ENCODE data around the gene CPLANE1. TPM values are rescaled to one million over a fixed set of nuclear protein-coding genes. Genes with fewer than 3 reads are reported as not detected.
A peak's percentile ranks its signal among the peaks of the same experiment; 100 is the strongest.
"Not testable (repeated sequence)": the region's sequence is repeated elsewhere in the genome, so short reads cannot be mapped to it uniquely, and the experiment has no call there.

CPLANE1 gene
- total RNA-seq, 2 experiments from 2014 or later = 7.0 to 10.3 TPM

DNA sequence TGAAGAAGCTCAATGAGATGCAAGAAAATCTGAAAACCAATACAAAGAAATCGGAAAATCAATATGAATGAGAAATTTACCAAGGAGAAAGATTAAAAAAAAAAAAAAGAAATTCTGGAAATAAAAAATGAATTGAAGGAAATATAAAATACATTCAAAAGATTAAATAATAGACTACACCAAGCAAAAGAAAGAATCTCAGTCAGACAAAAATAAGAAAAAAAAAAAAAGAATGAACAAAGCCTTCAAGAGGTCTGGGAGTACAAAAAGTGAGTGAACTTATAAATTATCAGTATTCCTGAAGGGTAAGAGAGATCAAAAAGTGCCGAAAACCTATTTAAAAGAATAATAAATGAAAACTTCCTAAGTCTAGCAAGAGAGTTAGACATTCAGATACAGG is 14.9 kb downstream of the CPLANE1 start:
- peaks cover 49% of the 10 kb centered on the region for H3K36me3 Mint-ChIP-seq
- ATAC-seq (ENCODE audit: low read depth) (no peak), DNase-seq (no peak)
- no peaks in the 10 kb centered on the region for H3K27me3 Mint-ChIP-seq
- POLR2A ChIA-PET = no interaction called here
- no peak overlapping the region for H3K27ac Mint-ChIP-seq
- H3K4me3 Mint-ChIP-seq = no peak overlapping the region
- peaks cover 10% of the 10 kb centered on the region for H3K9me3 Mint-ChIP-seq
- no peaks in the 10 kb centered on the region for H3K4me1 Mint-ChIP-seq

DNA sequence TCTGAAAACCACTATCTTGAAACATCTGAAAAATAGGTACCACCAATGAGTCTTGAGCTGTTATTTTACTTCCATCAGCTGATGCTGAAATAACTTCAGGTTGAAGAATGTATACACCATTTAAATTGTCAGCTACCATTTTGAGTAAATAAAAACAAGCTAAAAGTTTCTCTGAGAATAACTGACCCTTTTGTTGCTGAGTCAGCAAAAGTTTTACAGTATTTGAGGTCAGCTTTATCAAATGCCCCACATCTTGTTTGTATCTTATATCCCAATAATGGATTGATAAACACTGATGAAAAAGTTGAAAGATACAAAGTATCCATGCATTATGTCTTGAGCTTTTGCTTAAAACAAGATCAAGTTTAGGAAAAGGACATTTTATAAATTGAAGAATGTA is 22.8 kb downstream of the CPLANE1 start:
- peaks cover 22% of the 10 kb centered on the region for H3K36me3 Mint-ChIP-seq
- ATAC-seq (ENCODE audit: low read depth) (no peak), DNase-seq (no peak)
- no peak overlapping the region for H3K4me3 Mint-ChIP-seq
- no peaks in the 10 kb centered on the region for H3K4me1 Mint-ChIP-seq
- H3K27ac Mint-ChIP-seq = no peak overlapping the region
- no peaks in the 10 kb centered on the region for H3K9me3 Mint-ChIP-seq
- no peaks in the 10 kb centered on the region for H3K27me3 Mint-ChIP-seq
- POLR2A ChIA-PET = interaction anchor here (1.2 kb wide), 1 partner anchor 12 kb away, joined by 3 read pairs; no protein-coding TSS in a partner anchor

DNA sequence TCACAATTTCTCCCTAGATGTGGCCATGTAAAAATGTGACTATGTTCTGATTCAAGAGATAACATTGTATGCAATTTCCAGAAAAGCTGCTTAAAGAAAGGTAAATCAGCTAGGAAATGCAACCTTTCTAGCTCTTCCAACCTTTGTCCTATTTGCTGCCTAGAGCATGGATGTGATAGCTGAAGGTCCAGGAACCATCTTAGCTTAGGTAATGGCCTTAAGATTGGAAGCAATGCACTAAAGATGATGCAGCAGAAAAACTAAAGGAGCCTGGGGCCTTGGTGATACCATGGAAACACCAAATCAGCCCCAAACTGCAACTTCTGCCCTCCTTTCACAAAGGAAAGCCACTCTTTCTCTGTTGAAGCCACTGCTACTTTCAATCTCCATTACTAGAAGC is 27.0 kb downstream of the CPLANE1 start:
- POLR2A ChIA-PET = no interaction called here
- no peaks in the 10 kb centered on the region for H3K27me3 Mint-ChIP-seq
- no peak overlapping the region for H3K4me3 Mint-ChIP-seq
- H3K4me1 Mint-ChIP-seq = no peaks in the 10 kb centered on the region
- no peak overlapping the region for H3K27ac Mint-ChIP-seq
- DNase-seq (no peak), ATAC-seq (ENCODE audit: low read depth) (no peak)
- H3K9me3 Mint-ChIP-seq = no peaks in the 10 kb centered on the region
- H3K36me3 Mint-ChIP-seq = peaks cover 19% of the 10 kb centered on the region

DNA sequence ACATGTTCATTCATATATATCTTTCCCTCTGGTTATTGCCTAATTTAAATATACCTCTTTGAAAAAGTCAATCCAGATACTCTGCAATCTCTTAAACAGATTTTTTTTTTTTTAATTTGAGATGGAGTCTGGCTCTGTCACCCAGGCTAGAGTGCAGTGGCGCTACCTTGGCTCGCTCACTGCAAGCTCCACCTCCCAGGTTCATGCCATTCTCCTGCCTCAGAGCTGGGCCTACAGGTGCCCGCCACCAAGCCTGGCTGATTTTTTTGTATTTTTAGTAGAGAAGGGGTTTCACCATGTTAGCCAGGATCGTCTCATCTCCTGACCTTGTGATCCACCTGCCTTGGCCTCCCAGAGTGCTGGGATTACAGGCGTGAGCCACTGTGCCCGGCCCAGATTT is 28.8 kb downstream of the CPLANE1 start:
- H3K9me3 Mint-ChIP-seq; H3K27ac Mint-ChIP-seq; DNase-seq; POLR2A ChIA-PET; H3K4me3 Mint-ChIP-seq; H3K4me1 Mint-ChIP-seq; H3K27me3 Mint-ChIP-seq; ATAC-seq (ENCODE audit: low read depth): not testable (repeated sequence)
- H3K36me3 Mint-ChIP-seq = peaks cover 16% of the 10 kb centered on the region

DNA sequence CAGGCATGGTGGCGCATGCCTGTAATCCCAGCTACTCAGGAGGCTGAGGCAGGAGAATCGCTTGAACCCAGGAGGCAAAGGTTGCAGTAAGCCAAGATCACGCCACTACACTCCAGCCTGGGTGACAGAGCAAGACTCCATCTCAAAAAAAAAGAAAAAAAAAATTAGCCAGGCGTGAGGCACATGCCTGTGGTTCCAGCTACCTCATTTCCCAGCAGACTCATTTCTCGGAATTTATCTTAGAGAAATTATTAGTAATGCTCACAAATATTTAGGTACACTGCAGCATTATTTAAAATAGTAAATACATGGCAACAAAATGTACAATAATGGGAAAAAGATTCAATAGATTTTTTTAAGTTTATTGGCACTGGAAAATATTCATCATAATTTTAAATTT is 29.8 kb downstream of the CPLANE1 start:
- peaks cover 18% of the 10 kb centered on the region for H3K36me3 Mint-ChIP-seq
- H3K27me3 Mint-ChIP-seq; DNase-seq; POLR2A ChIA-PET; H3K9me3 Mint-ChIP-seq; H3K4me3 Mint-ChIP-seq; ATAC-seq (ENCODE audit: low read depth); H3K27ac Mint-ChIP-seq; H3K4me1 Mint-ChIP-seq: not testable (repeated sequence)

DNA sequence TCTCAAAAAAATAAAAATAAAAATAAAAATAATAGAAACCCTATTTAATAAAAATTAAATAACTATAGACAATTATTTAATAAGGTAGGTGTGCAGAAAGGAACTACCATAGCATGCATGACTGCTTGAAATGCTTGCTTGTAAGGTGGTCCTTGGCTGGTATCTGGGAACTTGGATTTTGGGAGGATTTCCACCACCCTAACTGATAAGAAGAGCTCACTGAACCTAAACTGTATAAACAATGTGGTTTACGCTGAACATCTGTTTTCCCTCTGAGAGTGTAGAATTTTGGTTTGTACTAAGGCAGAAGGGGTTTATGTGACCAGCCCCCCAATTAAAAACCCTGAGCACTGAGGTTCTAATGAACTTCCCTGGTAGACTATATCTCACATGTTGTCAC is 31.2 kb downstream of the CPLANE1 start:
- H3K36me3 Mint-ChIP-seq = peaks cover 11% of the 10 kb centered on the region
- H3K27me3 Mint-ChIP-seq = no peaks in the 10 kb centered on the region
- H3K4me3 Mint-ChIP-seq = no peak overlapping the region
- H3K4me1 Mint-ChIP-seq = peaks cover 9% of the 10 kb centered on the region
- POLR2A ChIA-PET = no interaction called here
- H3K9me3 Mint-ChIP-seq = no peaks in the 10 kb centered on the region
- no peak for DNase-seq
- H3K27ac Mint-ChIP-seq = no peak overlapping the region
- ATAC-seq (ENCODE audit: low read depth) = no peak

DNA sequence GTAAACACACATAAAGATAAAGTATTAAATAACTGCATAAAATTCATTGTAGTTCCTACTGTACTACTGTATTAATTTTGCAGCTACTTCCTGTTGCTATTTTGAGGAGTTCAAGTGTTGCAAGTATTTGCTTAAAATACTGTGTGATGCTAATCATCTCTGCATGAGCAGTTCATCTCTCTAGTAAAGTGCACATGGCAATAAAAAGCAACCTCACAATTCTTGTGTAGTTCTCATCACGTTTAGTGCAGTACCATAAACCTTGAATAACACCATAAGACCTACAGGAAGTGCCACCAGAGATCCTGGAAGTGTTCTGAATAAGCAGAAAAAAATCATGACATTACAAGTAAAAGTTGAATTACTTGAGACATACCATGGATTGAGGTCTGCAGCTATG is 34.6 kb downstream of the CPLANE1 start:
- peak; percentile 67 for ATAC-seq (ENCODE audit: low read depth)
- peaks cover 9% of the 10 kb centered on the region for H3K4me1 Mint-ChIP-seq
- peak overlapping the region; percentile 43 for H3K4me3 Mint-ChIP-seq
- no peaks in the 10 kb centered on the region for H3K27me3 Mint-ChIP-seq
- POLR2A ChIA-PET = interaction anchor here (0.9 kb wide), 1 partner anchor 12 kb away, joined by 3 read pairs; no protein-coding TSS in a partner anchor
- H3K36me3 Mint-ChIP-seq = peaks cover 10% of the 10 kb centered on the region
- H3K27ac Mint-ChIP-seq = peak overlapping the region; percentile 84
- H3K9me3 Mint-ChIP-seq = no peaks in the 10 kb centered on the region
- DNase-seq = no peak

DNA sequence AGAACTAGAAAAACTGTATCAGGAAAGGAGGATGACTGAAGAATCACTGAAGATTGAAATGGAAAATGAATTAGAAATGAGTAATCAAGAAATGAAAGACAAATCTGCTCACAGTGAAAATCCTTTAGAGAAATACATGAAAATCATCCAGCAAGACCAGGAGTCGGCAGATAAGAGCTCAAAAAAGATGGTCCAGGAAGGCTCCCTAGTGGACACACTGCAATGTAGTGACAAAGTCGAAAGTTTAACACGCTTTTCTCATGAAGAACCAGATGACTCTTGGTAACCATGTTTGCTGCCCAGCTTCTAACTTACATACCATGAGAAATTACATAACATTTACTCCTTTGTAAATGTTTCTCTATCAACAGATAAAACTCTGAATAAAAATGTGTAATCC is 37.1 kb downstream of the CPLANE1 start:
- Mint-ChIP-seq H3K4me1 (peaks cover 14% of the 10 kb centered on the region), H3K9me3 (no peaks in the 10 kb centered on the region), H3K4me3 (no peak overlapping the region), H3K27ac (no peak overlapping the region), H3K27me3 (no peaks in the 10 kb centered on the region), H3K36me3 (peaks cover 16% of the 10 kb centered on the region)
- POLR2A ChIA-PET = interaction anchor here (0.7 kb wide), 1 partner anchor 92 kb away, joined by 3 read pairs; no protein-coding TSS in a partner anchor
- ATAC-seq (ENCODE audit: low read depth) (no peak), DNase-seq (no peak)

DNA sequence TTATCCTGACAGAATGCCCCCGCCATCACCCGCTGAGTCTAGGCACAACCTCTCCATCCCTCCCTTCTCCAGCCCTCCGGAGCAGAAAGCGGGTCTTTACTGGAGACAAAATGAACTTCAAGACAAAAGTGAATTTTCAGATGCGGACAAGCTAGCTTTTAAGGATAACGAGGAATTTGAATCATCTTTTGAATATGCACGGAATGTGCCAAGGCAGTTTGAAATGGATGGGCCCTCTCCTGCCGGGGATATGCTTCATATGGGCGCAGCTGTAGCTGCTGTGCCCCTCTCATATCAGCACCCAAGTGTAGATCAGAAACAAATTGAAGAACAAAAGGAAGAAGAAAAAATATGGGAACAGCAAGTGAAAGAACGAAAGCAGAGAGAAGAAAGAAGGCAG is 37.5 kb downstream of the CPLANE1 start:
- DNase-seq (no peak), ATAC-seq (ENCODE audit: low read depth) (no peak)
- H3K4me3 Mint-ChIP-seq = no peak overlapping the region
- peaks cover 14% of the 10 kb centered on the region for H3K4me1 Mint-ChIP-seq
- peaks cover 16% of the 10 kb centered on the region for H3K36me3 Mint-ChIP-seq
- H3K27ac Mint-ChIP-seq = no peak overlapping the region
- no peaks in the 10 kb centered on the region for H3K27me3 Mint-ChIP-seq
- POLR2A ChIA-PET = no interaction called here
- H3K9me3 Mint-ChIP-seq = no peaks in the 10 kb centered on the region

DNA sequence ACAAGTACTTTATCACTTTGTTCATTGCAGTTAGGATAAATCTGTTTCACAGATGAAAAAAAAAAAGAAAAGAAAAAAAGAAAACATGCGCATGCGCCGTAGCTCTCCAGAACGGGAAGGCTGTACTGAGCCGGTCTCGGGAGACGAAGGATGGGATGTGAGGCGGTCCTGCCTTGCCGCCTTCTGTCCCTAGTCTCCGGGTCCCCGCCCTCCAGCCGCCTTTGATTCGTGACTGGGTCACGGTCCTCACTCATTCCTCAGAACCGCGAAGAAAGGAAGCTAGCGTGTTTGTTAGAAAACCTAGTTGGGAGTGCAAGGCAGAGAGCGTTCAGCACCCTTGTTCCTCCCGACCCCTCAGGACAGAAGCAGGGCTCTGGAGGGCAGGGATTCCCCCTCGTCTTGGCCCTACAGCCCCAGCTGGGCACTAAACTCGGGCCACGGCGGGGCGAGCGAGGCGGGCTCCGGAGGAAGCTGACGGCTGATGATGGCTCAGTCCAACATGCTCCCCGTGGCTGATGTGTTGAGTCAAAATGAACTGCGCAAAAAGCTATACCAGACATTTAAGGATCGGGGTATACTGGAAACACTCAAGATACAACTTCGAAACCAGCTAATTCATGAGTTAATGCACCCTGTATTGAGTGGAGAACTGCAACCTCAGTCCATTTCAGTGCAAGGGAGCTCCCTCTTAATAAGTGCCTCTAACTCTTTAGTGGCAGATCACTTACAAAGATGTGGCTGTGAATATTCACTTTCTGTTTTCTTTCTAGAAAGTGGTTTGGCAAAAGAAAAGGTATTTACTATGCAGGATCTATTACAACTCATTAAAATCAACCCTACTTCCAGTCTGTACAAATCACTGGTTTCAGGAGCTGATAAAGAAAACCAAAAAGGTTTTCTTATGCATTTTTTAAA is 40.0 kb downstream of the CPLANE1 start:
- Mint-ChIP-seq H3K9me3 (no peaks in the 10 kb centered on the region), H3K27me3 (no peaks in the 10 kb centered on the region), H3K36me3 (peaks cover 15% of the 10 kb centered on the region), H3K4me3 (peak overlapping the region; percentile 79), H3K27ac (peak overlapping the region; percentile 80), H3K4me1 (peaks cover 5% of the 10 kb centered on the region)
- DNase-seq = peak; percentile 41
- peak; percentile 54 for ATAC-seq (ENCODE audit: low read depth)
- POLR2A ChIA-PET = interaction anchor here (0.8 to 1.2 kb wide), 5 partner anchors 10 to 332 kb away, joined by 3 to 4 read pairs (median 3); partner anchors contain the start of genes CPLANE1 and NIPBL

DNA sequence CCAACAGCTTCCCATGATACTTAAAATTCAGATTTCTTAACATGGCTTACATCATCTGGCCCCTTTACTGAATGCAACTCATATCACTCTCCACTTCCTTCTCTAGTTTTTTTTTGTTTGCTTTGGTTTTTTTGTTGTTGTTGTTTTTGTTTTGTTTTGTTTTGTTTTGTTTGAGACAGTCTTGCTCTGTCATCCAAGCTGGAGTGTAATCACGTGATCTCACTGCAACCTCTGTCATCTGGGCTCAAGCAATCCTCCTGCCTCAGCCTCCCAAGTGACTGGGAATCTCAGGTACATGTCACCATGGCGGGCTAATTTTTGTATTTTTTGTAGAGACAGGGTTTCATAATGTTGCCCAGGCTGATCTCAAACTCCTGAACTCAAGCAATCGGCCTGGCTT is 41.4 kb downstream of the CPLANE1 start:
- no peaks in the 10 kb centered on the region for H3K9me3 Mint-ChIP-seq
- H3K27ac Mint-ChIP-seq = no peak overlapping the region
- DNase-seq = no peak
- peaks cover 15% of the 10 kb centered on the region for H3K36me3 Mint-ChIP-seq
- H3K4me3 Mint-ChIP-seq = peak overlapping the region; percentile 6
- H3K4me1 Mint-ChIP-seq = peaks cover 5% of the 10 kb centered on the region
- POLR2A ChIA-PET = interaction anchor here (0.9 kb wide), 1 partner anchor 10 kb away, joined by 3 read pairs; no protein-coding TSS in a partner anchor
- no peak for ATAC-seq (ENCODE audit: low read depth)
- H3K27me3 Mint-ChIP-seq = no peaks in the 10 kb centered on the region

DNA sequence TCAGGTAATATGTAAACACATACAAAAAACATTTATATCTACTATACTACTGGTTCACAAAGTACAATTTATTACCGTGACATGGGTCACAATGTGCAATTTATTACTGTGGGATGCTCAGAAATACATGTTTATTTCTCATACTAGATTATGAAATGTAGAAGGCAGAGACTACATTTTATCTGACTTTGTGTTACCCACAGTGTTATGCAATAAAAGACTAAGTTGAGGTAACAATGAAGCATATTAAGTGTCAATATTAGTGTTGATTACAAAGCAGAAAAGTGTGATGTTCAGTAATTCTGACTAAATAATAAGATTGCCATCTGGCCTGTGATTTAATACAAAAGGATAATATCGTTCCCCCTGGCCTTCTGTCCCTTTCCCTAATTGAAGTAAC is 42.4 kb downstream of the CPLANE1 start:
- H3K4me3 Mint-ChIP-seq = no peak overlapping the region
- DNase-seq (no peak), ATAC-seq (ENCODE audit: low read depth) (no peak)
- no peaks in the 10 kb centered on the region for H3K27me3 Mint-ChIP-seq
- POLR2A ChIA-PET = no interaction called here
- H3K4me1 Mint-ChIP-seq = peaks cover 5% of the 10 kb centered on the region
- H3K27ac Mint-ChIP-seq = no peak overlapping the region
- no peaks in the 10 kb centered on the region for H3K9me3 Mint-ChIP-seq
- H3K36me3 Mint-ChIP-seq = peaks cover 12% of the 10 kb centered on the region

DNA sequence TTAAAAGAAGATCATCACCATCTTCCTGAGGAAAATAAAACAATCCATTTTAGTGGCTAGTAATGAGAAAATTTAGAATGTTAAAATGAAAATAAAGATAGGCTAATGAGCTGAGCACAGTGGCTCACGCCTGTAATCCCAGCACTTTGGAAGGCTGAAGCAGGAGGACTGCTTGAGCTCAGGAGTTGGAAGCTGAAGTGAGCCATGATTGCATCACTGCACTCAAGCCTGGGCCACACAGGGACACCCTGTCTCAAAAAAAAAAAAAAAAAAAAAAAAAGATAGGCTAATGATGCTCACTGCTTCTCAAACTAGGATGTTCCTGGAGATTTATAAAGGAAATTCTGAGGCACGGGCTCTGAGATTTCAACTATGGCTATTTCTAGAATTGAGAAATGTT is 50.3 kb downstream of the CPLANE1 start:
- Mint-ChIP-seq H3K27ac (peak overlapping the region; percentile 88), H3K36me3 (peaks cover 27% of the 10 kb centered on the region), H3K27me3 (no peaks in the 10 kb centered on the region), H3K4me3 (no peak overlapping the region), H3K4me1 (peaks cover 18% of the 10 kb centered on the region), H3K9me3 (no peaks in the 10 kb centered on the region)
- ATAC-seq (ENCODE audit: low read depth) (no peak), DNase-seq (no peak)
- POLR2A ChIA-PET = interaction anchor here (1.6 kb wide), 1 partner anchor 11 kb away, joined by 3 read pairs; no protein-coding TSS in a partner anchor

DNA sequence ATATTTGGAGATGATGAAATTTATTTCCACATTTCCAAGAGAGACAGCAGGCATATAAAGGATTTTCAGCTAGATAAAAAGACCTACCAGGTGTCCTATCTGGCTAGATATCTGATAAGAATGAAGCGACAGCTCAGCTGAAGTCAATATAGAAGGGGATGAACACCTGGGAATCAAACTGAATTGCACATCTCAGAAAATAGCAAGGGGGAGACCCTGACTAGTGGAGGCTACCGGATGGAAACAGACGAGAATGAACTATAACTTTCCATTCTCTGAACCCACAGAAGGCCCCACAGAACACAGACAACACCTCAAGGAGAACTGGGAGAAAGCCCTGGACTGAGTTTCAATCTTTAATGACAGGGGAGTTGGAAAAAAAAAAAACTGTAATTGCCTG is 51.1 kb downstream of the CPLANE1 start:
- peak; percentile 61 for ATAC-seq (ENCODE audit: low read depth)

More for the DNA sequence above, 51.1 kb downstream of the CPLANE1 start:
- Mint-ChIP-seq H3K27me3 (no peaks in the 10 kb centered on the region), H3K4me3 (peak overlapping the region; percentile 55), H3K36me3 (peaks cover 27% of the 10 kb centered on the region), H3K4me1 (peaks cover 18% of the 10 kb centered on the region), H3K27ac (peak overlapping the region; percentile 88), H3K9me3 (no peaks in the 10 kb centered on the region)
- no peak for DNase-seq
- POLR2A ChIA-PET = interaction anchor here (0.6 to 1.3 kb wide), 2 partner anchors 11 to 221 kb away, joined by 3 read pairs; no protein-coding TSS in a partner anchor

Measured in activated naive CD8-positive, alpha-beta T cell treated with anti-CD3 and anti-CD28 coated beads, Interleukin-2, amount 10 ng/mL, durations not matched to agents 7 days and 5 days (primary cell).